ENCODE data around the gene ARHGAP19.

- TF ChIP-seq CTCF (IDR thresholded peaks at IDR 0.05; ENCODE audit: low read length) (no peak), EZH2phosphoT487 (IDR thresholded peaks at IDR 0.05; ENCODE audit: low read length) (no peak), EZH2 (optimal IDR thresholded peaks at IDR 0.05; ENCODE audit: low read depth, low read length) (no peak)
These were observed 95.4 kb downstream of the ARHGAP19 start for GRCh38 chr10:97197030-97197500.
